Heart right ventricle (tissue), 16 donors: ENCODE data around the gene TRABD. TPM values are rescaled to one million over a fixed set of nuclear protein-coding genes. Genes with fewer than 3 reads are reported as not detected.
A peak's percentile ranks its signal among the peaks of the same experiment; 100 is the strongest.

Experiments
- ATAC-seq, 8 donors: fragments of 200-7000 bp; cut with Tn5 transposase; one replicate each; pipeline ENCODE4 v1.9.1; 2020; ENCODE audit warnings: mild to moderate bottlenecking in 8 of 8, moderate library complexity in 8 of 8, moderate number of reproducible peaks in 1 of 8
- DNase-seq, 2 donors: peaks; one replicate each; pipeline ENCODE4 v3.0.0-alpha.2; 2020
- H3K27ac ChIP-seq, 10 donors: fragments of 200-600 bp; sonication (generic) in 2 of 10; one replicate each; pipeline versions ENCODE4 v1.5.0 to v1.8.0; 2020 to 2022; ENCODE audit warnings: mild to moderate bottlenecking in 3 of 10
- H3K27me3 ChIP-seq, 7 donors: fragments of 200-600 bp; one replicate each; pipeline ENCODE4 v1.8.0; 2021 to 2022; ENCODE audit warnings: mild to moderate bottlenecking in 2 of 7
- H3K36me3 ChIP-seq, 9 donors: fragments of 200-600 bp; sonication (generic) in 1 of 9; one replicate each; pipeline versions ENCODE4 v1.5.0 to v1.8.0; 2020 to 2022; ENCODE audit warnings: mild to moderate bottlenecking in 2 of 9
- H3K4me1 ChIP-seq, 9 donors: fragments of 200-600 bp; sonication (generic) in 1 of 9; one replicate each; pipeline versions ENCODE4 v1.5.0 to v1.8.0; 2020 to 2022; ENCODE audit warnings: mild to moderate bottlenecking in 4 of 9
- H3K4me3 ChIP-seq, 10 donors: fragments of 200-600 bp; sonication (generic) in 2 of 10; one replicate each; pipeline versions ENCODE4 v1.5.0 to v1.8.0; 2020 to 2022; ENCODE audit warnings: mild to moderate bottlenecking in 7 of 10, moderate library complexity in 2 of 10
- H3K9me3 ChIP-seq, 11 donors: fragments of 200-600 bp in 10 of 11; sonication (generic) in 2 of 11; one replicate each; pipeline versions ENCODE4 v1.5.0 to v1.8.0; 2013 to 2022; ENCODE audit warnings: mild to moderate bottlenecking in 2 of 11, control low read depth in 1 of 11, moderate library complexity in 1 of 11
- CTCF ChIP-seq, 9 donors: fragments of 200-600 bp; sonication (generic) in 2 of 9; IDR thresholded peaks; one replicate each; pipeline versions ENCODE4 v1.5.0 to v1.8.0; 2021 to 2022; ENCODE audit warnings: antibody characterized with exemption in 9 of 9, mild to moderate bottlenecking in 5 of 9, moderate library complexity in 1 of 9
- WGBS, 2 donors: extraction: QIAGEN DNeasy Blood & Tissue Kit; methylation state at CpG; one replicate each; pipeline ENCODE4 v1.1.7; 2013; ENCODE audit warnings: inconsistent platforms in 1 of 2; 5-methylcytosine and 5-hydroxymethylcytosine counted together
- intact Hi-C, 10 donors: fragments of 100-400 bp; cut with DNase I; formaldehyde crosslinking; loops; one replicate each; pipeline versions ENCODE4 v1.11.1 to v1.14.2; 2022
- polyA plus RNA-seq, 2 donors: library from polyadenylated mRNA; stranded (reverse); fragments of 200-250 nt; gene quantifications; one replicate each; pipeline ENCODE4 v1.2.3, GENCODE V29; 2013
- total RNA-seq, 10 donors: library from RNA; stranded (reverse); fragmentation: NEBNext Ultra II Directional in 3 of 10; extraction: Animal tissue kit (Norgen Biotek cat#: 25700) in 3 of 10; gene quantifications; one replicate each; pipeline versions ENCODE4 v1.2.1 to v1.2.4, GENCODE V29; 2021 to 2023
- donor health status: Arrhythmogenic right ventricular cardiomyopathy.
- donor health status: ischemic (EF 13 %, LVEDD 7.1; RV severe dilation, severe dysfunction).
- donor health status: healthy with polysubstance abuse.
- donor health status: DM: no; HTN: yes; CAD: no.
- donor health status: DM: no; HTN: no; CAD: no.
- donor health status: ischemic (EF 25% LVEDD 6.9; RV normal size, moderate dysfunction).
- donor health status: ischemic (EF 25% LVEDD 5.7; RV mildly dilated, moderate dysfunction).
- donor health status: healthy.
- donor health status: DM: yes; HTN: yes; CAD: no.
- donor health status: Ischemic cardiomyopathy.
- donor health status: ischemic (EF 35%, LVEDD 5.7; RV mildly dilated, moderate dysfunction).
- donor health status: nonischemic (EF 11% LVEDD 7.7; RV severe dilation, severe dysfunction).
- donor health status: DM: yes; HTN: yes; CAD: no.
- donor health status: PGD.
- donor health status: ischemic (EF 29% LVEDD 5.4; RV normal size, mild dysfunction).
- donor health status: nonischemic (EF 23%, LVEDD 6.1; RV moderate dilation, normal function).

Gene TRABD
- total and polyA plus RNA-seq, 12 donors = 13.6 to 40.8 (median 19.0) TPM

- no peak for TF ChIP-seq CTCF (IDR thresholded peaks at IDR 0.05)
- Histone ChIP-seq H3K27me3 (no peaks in the 10 kb centered on the region), H3K4me3 (peak overlapping the region; percentile 50 to 78 (median 72)), H3K36me3 (peaks cover 0 to 6% (median 0%) of the 10 kb centered on the region in 9 donors), H3K27ac (peak overlapping the region in 9 of 10 donors; percentile 52 to 94 (median 71)), H3K9me3 (no peaks in the 10 kb centered on the region), H3K4me1 (peaks cover 19 to 75% (median 67%) of the 10 kb centered on the region in 9 donors)
- DNase-seq (peak in 1 of 2 donors; percentile 23), ATAC-seq (no peak)
- WGBS, 2 donors = 49 to 55% methylated on average over 26 of the region's 26 CpGs
- intact Hi-C loops = no loop called here
Observed at GRCh38 chr22:50186761-50187523, 1.2 kb downstream of the TRABD start.

- no peak for TF ChIP-seq CTCF (IDR thresholded peaks at IDR 0.05)
- Histone ChIP-seq H3K4me3 (no peak overlapping the region), H3K9me3 (no peaks in the 10 kb centered on the region), H3K27ac (peak overlapping the region in 2 of 10 donors; percentile 78 to 97), H3K36me3 (peaks cover 0 to 11% (median 0%) of the 10 kb centered on the region in 9 donors), H3K27me3 (no peaks in the 10 kb centered on the region), H3K4me1 (peaks cover 19 to 87% (median 63%) of the 10 kb centered on the region in 9 donors)
- ATAC-seq (no peak), DNase-seq (no peak)
- WGBS, 2 donors = 95 to 96% methylated on average over 11 of the region's 11 CpGs
- intact Hi-C loops = no loop called here
Observed at GRCh38 chr22:50188356-50188755, 2.6 kb downstream of the TRABD start.

GRCh38 chr22:50189184-50189848 lies 3.6 kb downstream of the TRABD start:
- Histone ChIP-seq H3K4me1 (peaks cover 13 to 77% (median 53%) of the 10 kb centered on the region in 9 donors), H3K27ac (peak overlapping the region in 9 of 10 donors; percentile 64 to 97 (median 80)), H3K4me3 (peak overlapping the region in 4 of 10 donors; percentile 54 to 63 (median 55)), H3K27me3 (no peaks in the 10 kb centered on the region), H3K36me3 (peaks cover 0 to 21% (median 0%) of the 10 kb centered on the region in 9 donors), H3K9me3 (no peaks in the 10 kb centered on the region)
- intact Hi-C loops = no loop called here
- ATAC-seq (peak in 1 of 8 donors; percentile 2), DNase-seq (peak in 1 of 2 donors; percentile 50)
- no peak for TF ChIP-seq CTCF (IDR thresholded peaks at IDR 0.05)
- WGBS, 2 donors = 69 to 73% methylated on average over 20 of the region's 20 CpGs

GRCh38 chr22:50189849-50190181 lies 4.1 kb downstream of the TRABD start:
- H3K9me3 ChIP-seq = no peaks in the 10 kb centered on the region
- H3K27ac ChIP-seq = peak overlapping the region in 9 of 10 donors; percentile 64 to 97 (median 80)
- H3K4me3 ChIP-seq = peak overlapping the region in 8 of 10 donors; percentile 27 to 63 (median 54)
- peaks cover 0 to 26% (median 0%) of the 10 kb centered on the region in 9 donors for H3K36me3 ChIP-seq
- H3K4me1 ChIP-seq = peaks cover 10 to 72% (median 49%) of the 10 kb centered on the region in 9 donors
- no peak for TF ChIP-seq CTCF (IDR thresholded peaks at IDR 0.05)
- ATAC-seq = peak; percentile 2 to 43 (median 29)
- intact Hi-C loops = loop anchor here in 1 of 10 donors (10.0 kb wide), 1 partner anchor 265 kb away; no protein-coding TSS in a partner anchor
- DNase-seq = peak in 1 of 2 donors; percentile 21
- 16 to 21% methylated on average over 4 of the region's 4 CpGs for WGBS, 2 donors
- H3K27me3 ChIP-seq = no peaks in the 10 kb centered on the region
